AG04449 (cell line): Measurements from ENCODE around the gene ZNF568.

Source experiments
- CTCF ChIA-PET: fragments of 350-600 bp; formaldehyde crosslinking; extraction: SDS; loops from one replicate; lab custom pipeline; 2021; ENCODE audit warnings: antibody characterized with exemption; lab: Yijun Ruan, JAX
- POLR2A ChIA-PET: fragments of 400-600, 350-600 bp; formaldehyde crosslinking; extraction: SDS; loops from one replicate; lab custom pipeline; 2020; ENCODE audit warnings: antibody characterized with exemption, inconsistent platforms; lab: Yijun Ruan, JAX
- DNase-seq: peaks from one replicate; pipeline ENCODE4 v3.0.0-alpha.2; 2010; ENCODE audit warnings: low read depth, low spot score
- H3K4me3 ChIP-seq: 2 replicates; pipeline ENCODE4 v1.5.1; 2011; ENCODE audit warnings: low read depth, mild to moderate bottlenecking, control low read depth, low read length
- TF ChIP-seq, protein P1 (sequence below): IDR thresholded peaks from one replicate; pipeline ENCODE4 v1.5.1; 2011; ENCODE audit warnings: mild to moderate bottlenecking, moderate library complexity, low read length, control low read depth, inconsistent platforms; ENCODE audit not compliant: insufficient read depth; ENCODE audit errors: missing control alignments

ZNF568 gene

DNA sequence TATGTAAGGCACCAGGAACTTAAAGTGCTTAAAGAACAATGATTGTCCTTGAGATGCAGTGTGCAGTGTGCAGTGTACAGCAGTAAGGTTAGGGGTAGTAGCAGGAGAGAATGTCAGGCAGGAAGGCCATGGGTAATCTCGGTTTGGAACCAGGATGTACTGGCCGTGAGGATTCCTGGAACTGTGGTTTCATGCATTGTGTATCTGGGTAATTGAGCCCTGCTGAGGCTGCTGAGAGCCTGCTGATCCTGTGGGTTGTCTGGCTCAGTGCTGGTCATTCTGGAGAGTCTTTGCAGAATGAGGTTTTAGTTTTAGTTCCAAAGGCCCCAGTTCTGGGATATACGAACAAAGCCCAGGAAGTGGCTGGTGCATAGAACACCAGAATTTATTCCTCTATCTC is 71.0 kb downstream of the ZNF568 start:
- ChIA-PET POLR2A (no interaction called here), CTCF (no interaction called here)
- TF ChIP-seq, protein P1, sequence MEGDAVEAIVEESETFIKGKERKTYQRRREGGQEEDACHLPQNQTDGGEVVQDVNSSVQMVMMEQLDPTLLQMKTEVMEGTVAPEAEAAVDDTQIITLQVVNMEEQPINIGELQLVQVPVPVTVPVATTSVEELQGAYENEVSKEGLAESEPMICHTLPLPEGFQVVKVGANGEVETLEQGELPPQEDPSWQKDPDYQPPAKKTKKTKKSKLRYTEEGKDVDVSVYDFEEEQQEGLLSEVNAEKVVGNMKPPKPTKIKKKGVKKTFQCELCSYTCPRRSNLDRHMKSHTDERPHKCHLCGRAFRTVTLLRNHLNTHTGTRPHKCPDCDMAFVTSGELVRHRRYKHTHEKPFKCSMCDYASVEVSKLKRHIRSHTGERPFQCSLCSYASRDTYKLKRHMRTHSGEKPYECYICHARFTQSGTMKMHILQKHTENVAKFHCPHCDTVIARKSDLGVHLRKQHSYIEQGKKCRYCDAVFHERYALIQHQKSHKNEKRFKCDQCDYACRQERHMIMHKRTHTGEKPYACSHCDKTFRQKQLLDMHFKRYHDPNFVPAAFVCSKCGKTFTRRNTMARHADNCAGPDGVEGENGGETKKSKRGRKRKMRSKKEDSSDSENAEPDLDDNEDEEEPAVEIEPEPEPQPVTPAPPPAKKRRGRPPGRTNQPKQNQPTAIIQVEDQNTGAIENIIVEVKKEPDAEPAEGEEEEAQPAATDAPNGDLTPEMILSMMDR: no peak
- DNase-seq: no peak
- no peak overlapping the region for H3K4me3 ChIP-seq

DNA sequence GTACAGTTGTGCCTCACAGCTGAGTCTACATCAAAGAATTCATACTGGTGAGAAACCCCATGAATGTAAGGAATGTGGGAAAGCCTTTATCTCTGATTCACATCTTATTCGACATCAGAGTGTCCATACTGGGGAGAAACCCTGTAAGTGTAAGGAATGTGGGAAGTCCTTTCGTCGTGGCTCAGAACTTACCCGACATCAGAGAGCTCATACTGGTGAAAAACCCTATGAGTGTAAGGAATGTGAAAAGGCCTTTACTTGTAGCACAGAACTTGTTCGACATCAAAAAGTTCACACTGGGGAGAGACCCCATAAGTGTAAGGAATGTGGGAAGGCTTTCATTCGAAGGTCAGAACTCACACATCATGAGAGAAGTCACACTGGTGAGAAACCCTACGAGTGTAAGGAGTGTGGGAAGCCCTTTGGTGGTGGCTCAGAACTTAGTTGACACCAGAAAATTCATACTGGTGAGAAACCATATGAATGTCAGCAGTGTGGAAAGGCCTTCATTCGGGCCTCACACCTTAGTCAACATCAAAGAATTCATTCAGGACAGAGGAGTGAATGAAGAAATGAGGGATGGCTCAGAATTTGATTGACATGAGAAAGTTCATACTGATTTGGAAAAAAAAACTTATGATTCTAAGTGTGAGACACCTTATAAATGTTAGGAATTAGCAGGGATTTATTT is 81.2 kb downstream of the ZNF568 start:
- CTCF ChIA-PET: no interaction called here
- TF ChIP-seq, protein P1: no peak
- DNase-seq: no peak
- H3K4me3 ChIP-seq: no peak overlapping the region
- POLR2A ChIA-PET: no interaction called here

- DNase-seq: no peak
- POLR2A ChIA-PET: no interaction called here
- CTCF ChIA-PET: no interaction called here
- TF ChIP-seq, protein P1: no peak
- no peak overlapping the region for H3K4me3 ChIP-seq
Measured at GRCh38 chr19:36997843-36998235, 81.7 kb downstream of the ZNF568 start.

GRCh38 chr19:36999313-36999712 is 83.2 kb downstream of the ZNF568 start:
- TF ChIP-seq, protein P1: no peak
- POLR2A ChIA-PET: no interaction called here
- DNase-seq: no peak
- no peak overlapping the region for H3K4me3 ChIP-seq
- CTCF ChIA-PET: no interaction called here

- H3K4me3 ChIP-seq: peak overlapping the region; percentile 47
- no peak for DNase-seq
- ChIA-PET CTCF (no interaction called here), POLR2A (no interaction called here)
- TF ChIP-seq, protein P1: no peak
Measured at GRCh38 chr19:37007587-37008220, 91.6 kb downstream of the ZNF568 start.

DNA sequence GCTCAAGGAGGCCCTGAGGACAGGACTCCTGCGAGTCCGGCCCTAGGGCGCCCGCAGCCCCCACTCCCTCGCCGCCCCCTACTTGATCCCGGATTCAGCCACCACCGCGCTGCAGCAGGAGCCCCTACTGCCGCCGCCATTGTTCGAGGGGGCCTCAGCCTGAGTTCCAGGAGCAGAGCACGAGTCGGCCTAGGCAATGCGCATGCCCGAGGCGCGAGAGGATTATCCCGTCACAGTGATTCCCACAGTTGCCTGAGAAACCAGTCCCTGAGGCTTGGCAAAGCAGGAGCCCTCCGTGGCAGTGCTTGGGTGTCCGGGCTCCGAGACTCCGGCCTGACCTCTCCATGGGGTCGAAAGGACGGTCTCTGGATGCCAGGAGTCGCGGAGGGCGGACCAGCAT is 93.7 kb downstream of the ZNF568 start:
- ChIA-PET POLR2A (no interaction called here), CTCF (no interaction called here)
- TF ChIP-seq, protein P1: no peak
- H3K4me3 ChIP-seq: no peak overlapping the region
- no peak for DNase-seq
